Heart left ventricle (tissue), 13 donors: ENCODE data around the gene SYDE2.

Experiments
- CTCF ChIP-seq, 12 donors: fragments of 200-600 bp; sonication (generic) in 4 of 12; IDR thresholded peaks; one replicate each; pipeline versions ENCODE4 v1.5.0 to v1.8.0; 2018 to 2022; ENCODE audit warnings: antibody characterized with exemption in 12 of 12, mild to moderate bottlenecking in 5 of 12
- POLR2A ChIP-seq, 2 donors: fragments of 450-650 bp; IDR thresholded peaks; one replicate each; pipeline ENCODE4 v1.6.1; 2017; ENCODE audit warnings: antibody characterized with exemption in 2 of 2, mild to moderate bottlenecking in 2 of 2, moderate library complexity in 2 of 2
- donor health status: ischemic (EF 13 %, LVEDD 7.1; RV severe dilation, severe dysfunction).
- donor health status: DM: no; HTN: yes; CAD: no.
- donor health status: DM: no; HTN: no; CAD: no.
- donor health status: ischemic (EF 25% LVEDD 6.9; RV normal size, moderate dysfunction).
- donor health status: ischemic (EF 25% LVEDD 5.7; RV mildly dilated, moderate dysfunction).
- donor health status: ischemic (EF 35%, LVEDD 5.7; RV mildly dilated, moderate dysfunction).
- donor health status: nonischemic (EF 11% LVEDD 7.7; RV severe dilation, severe dysfunction).
- donor health status: DM: yes; HTN: yes; CAD: no.
- donor health status: PGD.
- donor health status: ischemic (EF 29% LVEDD 5.4; RV normal size, mild dysfunction).
- donor health status: nonischemic (EF 23%, LVEDD 6.1; RV moderate dilation, normal function).

GRCh38 chr1:85188530-85188929 lies 12.3 kb downstream of the SYDE2 start:
- TF ChIP-seq CTCF (IDR thresholded peaks at IDR 0.05): no peak
- no peak for TF ChIP-seq POLR2A (IDR thresholded peaks at IDR 0.05)
